C4-2B (cell line): ENCODE results near the gene TSPAN9.

Experiments used
- ZFX ChIP-seq: fragments of 450-650 bp; IDR thresholded peaks from 2 replicates; pipeline ENCODE4 v1.6.1; 2017
- TF ChIP-seq, protein P1 (sequence below): fragments of 450-650 bp; conservative IDR thresholded peaks from 2 replicates; pipeline ENCODE4 v1.5.1; 2017; ENCODE audit warnings: mild to moderate bottlenecking

DNA sequence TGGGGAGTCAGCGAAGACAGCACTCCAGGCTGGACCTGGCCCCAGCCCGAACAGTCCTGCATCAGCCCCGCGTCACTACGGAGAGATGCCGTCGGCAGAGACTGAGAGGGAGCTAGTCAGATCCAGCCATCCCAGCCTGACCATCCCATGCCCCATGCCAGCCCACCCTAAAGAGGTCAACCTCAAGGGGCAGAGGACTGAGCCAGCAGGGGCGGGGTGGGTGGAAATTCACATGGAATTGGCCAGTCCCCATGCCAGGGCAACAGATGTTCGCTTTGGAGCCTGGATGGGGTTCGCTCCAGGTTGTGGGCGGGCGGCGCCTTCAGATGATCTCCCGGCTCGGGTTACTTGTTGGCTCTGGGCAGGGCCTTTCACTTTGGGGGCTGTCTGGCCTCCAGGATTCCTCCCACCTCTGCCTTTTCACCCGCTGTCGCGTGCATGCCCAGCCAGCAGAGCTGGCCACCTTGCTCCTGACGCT lies 154.3 kb downstream of the TSPAN9 start:
- TF ChIP-seq, protein P1, sequence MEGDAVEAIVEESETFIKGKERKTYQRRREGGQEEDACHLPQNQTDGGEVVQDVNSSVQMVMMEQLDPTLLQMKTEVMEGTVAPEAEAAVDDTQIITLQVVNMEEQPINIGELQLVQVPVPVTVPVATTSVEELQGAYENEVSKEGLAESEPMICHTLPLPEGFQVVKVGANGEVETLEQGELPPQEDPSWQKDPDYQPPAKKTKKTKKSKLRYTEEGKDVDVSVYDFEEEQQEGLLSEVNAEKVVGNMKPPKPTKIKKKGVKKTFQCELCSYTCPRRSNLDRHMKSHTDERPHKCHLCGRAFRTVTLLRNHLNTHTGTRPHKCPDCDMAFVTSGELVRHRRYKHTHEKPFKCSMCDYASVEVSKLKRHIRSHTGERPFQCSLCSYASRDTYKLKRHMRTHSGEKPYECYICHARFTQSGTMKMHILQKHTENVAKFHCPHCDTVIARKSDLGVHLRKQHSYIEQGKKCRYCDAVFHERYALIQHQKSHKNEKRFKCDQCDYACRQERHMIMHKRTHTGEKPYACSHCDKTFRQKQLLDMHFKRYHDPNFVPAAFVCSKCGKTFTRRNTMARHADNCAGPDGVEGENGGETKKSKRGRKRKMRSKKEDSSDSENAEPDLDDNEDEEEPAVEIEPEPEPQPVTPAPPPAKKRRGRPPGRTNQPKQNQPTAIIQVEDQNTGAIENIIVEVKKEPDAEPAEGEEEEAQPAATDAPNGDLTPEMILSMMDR, result no peak
- TF ChIP-seq ZFX, result no peak
